Right lobe of liver (tissue), 6 donors: Measurements from ENCODE around the gene CLHC1. TPM values are rescaled to one million over a fixed set of nuclear protein-coding genes. Genes with fewer than 3 reads are reported as not detected.
A peak's percentile ranks its signal among the peaks of the same experiment; 100 is the strongest.

ENCODE experiments used
- ATAC-seq, 4 donors: fragments of 200-7000 bp; cut with Tn5 transposase; one replicate each; pipeline ENCODE4 v1.9.1; 2020; ENCODE audit warnings: mild to moderate bottlenecking in 4 of 4, moderate library complexity in 4 of 4
- DNase-seq, 3 donors: peaks; one replicate each; pipeline ENCODE4 v3.0.0-alpha.2; 2020
- H3K27ac ChIP-seq, 3 donors: fragments of 200-600 bp; one replicate each; pipeline ENCODE4 v1.8.0; 2022
- H3K27me3 ChIP-seq, 2 donors: fragments of 200-600 bp; one replicate each; pipeline ENCODE4 v1.8.0; 2022
- H3K36me3 ChIP-seq, 4 donors: fragments of 200-600 bp; sonication (generic) in 1 of 4; one replicate each; pipeline versions ENCODE4 v1.5.1 to v1.8.0; 2017 to 2022; ENCODE audit warnings: control low read depth in 1 of 4
- H3K4me1 ChIP-seq, 4 donors: fragments of 200-600 bp; sonication (generic) in 1 of 4; one replicate each; pipeline versions ENCODE4 v1.5.1 to v1.8.0; 2017 to 2022; ENCODE audit warnings: control low read depth in 1 of 4
- H3K4me3 ChIP-seq, 3 donors: fragments of 200-600 bp; one replicate each; pipeline ENCODE4 v1.8.0; 2022
- H3K9me3 ChIP-seq, 4 donors: fragments of 200-600 bp; sonication (generic) in 1 of 4; one replicate each; pipeline versions ENCODE4 v1.5.1 to v1.8.0; 2017 to 2022; ENCODE audit warnings: control low read depth in 1 of 4
- POLR2A ChIP-seq: fragments of 450-650 bp; IDR thresholded peaks from one replicate; pipeline ENCODE4 v1.6.1; 2017; ENCODE audit warnings: antibody characterized with exemption, mild to moderate bottlenecking
- WGBS: methylation state at CpG from one replicate; pipeline ENCODE4 v1.1.6; 2018; ENCODE audit warnings: low coverage, low lambda C conversion rate; ENCODE audit not compliant: insufficient coverage; ENCODE audit errors: missing lambda C conversion rate; 5-methylcytosine and 5-hydroxymethylcytosine counted together
- intact Hi-C, 2 donors: fragments of 100-400 bp; cut with DNase I; formaldehyde crosslinking; loops; one replicate each; pipeline versions ENCODE4 v1.11.2 to v1.14.1; 2022
- total RNA-seq, 6 experiments: library from RNA; depleted of rRNA in 2 of 6; stranded (reverse); fragments of >200 nt in 2 of 6; fragmentation: NEBNext Ultra II Directional in 3 of 6; extraction: Animal tissue kit (Norgen Biotek cat#: 25700) in 3 of 6; gene quantifications; one replicate each; pipeline versions ENCODE4 v1.1.0 to v1.2.4, GENCODE V29; 2016 to 2023
- TF ChIP-seq, protein P1 (sequence below), 4 donors: fragments of 200-600 bp in 3 of 4; fragments of 450-650 bp in 1 of 4; IDR thresholded peaks; one replicate each; pipeline versions ENCODE4 v1.5.1 to v1.8.0; 2016 to 2022; ENCODE audit warnings: antibody characterized with exemption in 4 of 4, mild to moderate bottlenecking in 2 of 4
- donor health status: DM: no; HTN: yes; CAD: no.
- donor health status: DM: no; HTN: no; CAD: no.
- donor health status: DM: no; HTN: no; CAD: no.
- donor health status: DM: no; HTN: yes; CAD: no.
- donor health status: DM: no; HTN: yes; CAD: no.

The CLHC1 gene
- total RNA-seq, 6 experiments from 2014 or later: 1.5 to 5.0 (median 3.7) TPM

GRCh38 chr2:55142518-55142917 lies 89.6 kb downstream of the CLHC1 start:
- Histone ChIP-seq H3K27me3 (no peaks in the 10 kb centered on the region), H3K36me3 (no peaks in the 10 kb centered on the region), H3K9me3 (no peaks in the 10 kb centered on the region), H3K4me1 (no peaks in the 10 kb centered on the region), H3K4me3 (no peak overlapping the region), H3K27ac (no peak overlapping the region)
- TF ChIP-seq, protein P1, sequence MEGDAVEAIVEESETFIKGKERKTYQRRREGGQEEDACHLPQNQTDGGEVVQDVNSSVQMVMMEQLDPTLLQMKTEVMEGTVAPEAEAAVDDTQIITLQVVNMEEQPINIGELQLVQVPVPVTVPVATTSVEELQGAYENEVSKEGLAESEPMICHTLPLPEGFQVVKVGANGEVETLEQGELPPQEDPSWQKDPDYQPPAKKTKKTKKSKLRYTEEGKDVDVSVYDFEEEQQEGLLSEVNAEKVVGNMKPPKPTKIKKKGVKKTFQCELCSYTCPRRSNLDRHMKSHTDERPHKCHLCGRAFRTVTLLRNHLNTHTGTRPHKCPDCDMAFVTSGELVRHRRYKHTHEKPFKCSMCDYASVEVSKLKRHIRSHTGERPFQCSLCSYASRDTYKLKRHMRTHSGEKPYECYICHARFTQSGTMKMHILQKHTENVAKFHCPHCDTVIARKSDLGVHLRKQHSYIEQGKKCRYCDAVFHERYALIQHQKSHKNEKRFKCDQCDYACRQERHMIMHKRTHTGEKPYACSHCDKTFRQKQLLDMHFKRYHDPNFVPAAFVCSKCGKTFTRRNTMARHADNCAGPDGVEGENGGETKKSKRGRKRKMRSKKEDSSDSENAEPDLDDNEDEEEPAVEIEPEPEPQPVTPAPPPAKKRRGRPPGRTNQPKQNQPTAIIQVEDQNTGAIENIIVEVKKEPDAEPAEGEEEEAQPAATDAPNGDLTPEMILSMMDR (IDR thresholded peaks at IDR 0.05): no peak
- TF ChIP-seq POLR2A: no peak
- ATAC-seq (no peak), DNase-seq (no peak)
- 86% methylated on average over 1 of the region's 2 CpGs for WGBS
- intact Hi-C loops: no loop called here

DNA sequence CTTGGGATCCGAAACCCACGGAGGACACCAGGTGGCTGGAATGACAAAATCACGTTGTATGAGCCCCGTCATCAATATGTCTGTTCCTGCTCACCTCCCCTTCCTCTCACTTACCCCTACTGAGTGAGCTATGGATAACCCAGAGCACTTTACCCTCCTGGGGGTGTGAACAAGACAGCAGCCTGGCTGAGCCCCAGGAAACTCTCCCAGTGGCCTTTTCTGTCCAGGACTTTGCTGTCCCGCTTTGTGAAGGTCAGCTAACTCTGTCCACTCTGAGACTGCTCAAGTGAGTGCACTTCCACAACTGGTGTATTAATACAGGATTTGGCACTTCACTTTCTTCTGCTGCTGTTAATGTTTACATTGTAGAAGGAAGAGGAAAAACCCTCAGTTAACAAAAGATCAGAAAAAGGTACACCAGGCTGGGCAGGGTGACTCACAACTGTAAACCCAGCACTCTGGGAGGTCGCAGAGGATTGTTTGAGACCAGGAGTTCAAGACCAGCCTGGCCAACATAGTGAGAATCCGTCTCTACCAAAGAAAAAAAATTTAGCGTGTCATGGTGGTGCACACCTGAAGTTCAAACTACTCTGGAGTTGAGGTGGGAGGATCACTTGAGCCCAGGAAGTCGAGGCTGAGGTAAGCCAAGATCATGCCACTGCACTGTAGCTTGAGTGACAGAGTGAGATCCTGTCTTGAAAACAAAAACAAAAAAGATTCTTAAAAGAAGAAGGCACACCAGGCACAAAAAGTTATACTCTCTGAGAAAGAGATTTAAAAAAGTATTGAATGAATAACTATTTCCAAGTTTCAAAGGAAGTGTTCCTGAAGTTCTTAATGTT lies 90.3 kb downstream of the CLHC1 start:
- ATAC-seq (peak in 1 of 4 donors; percentile 7), DNase-seq (no peak)
- WGBS: 66% methylated on average over 9 of the region's 9 CpGs
- Histone ChIP-seq H3K27me3 (no peaks in the 10 kb centered on the region), H3K36me3 (no peaks in the 10 kb centered on the region), H3K4me1 (no peaks in the 10 kb centered on the region), H3K9me3 (no peaks in the 10 kb centered on the region), H3K27ac (no peak overlapping the region), H3K4me3 (no peak overlapping the region)
- no peak for TF ChIP-seq POLR2A
- TF ChIP-seq, protein P1 (IDR thresholded peaks at IDR 0.05): no peak
- intact Hi-C loops: no loop called here

GRCh38 chr2:55140316-55141219 lies 91.5 kb downstream of the CLHC1 start:
- Histone ChIP-seq H3K36me3 (no peaks in the 10 kb centered on the region), H3K27me3 (no peaks in the 10 kb centered on the region), H3K27ac (no peak overlapping the region), H3K9me3 (no peaks in the 10 kb centered on the region), H3K4me3 (no peak overlapping the region), H3K4me1 (peaks cover 0 to 8% (median 0%) of the 10 kb centered on the region in 4 donors)
- ATAC-seq (no peak), DNase-seq (no peak)
- TF ChIP-seq POLR2A: no peak
- TF ChIP-seq, protein P1 (IDR thresholded peaks at IDR 0.05): no peak
- 80% methylated on average over 6 of the region's 8 CpGs for WGBS
- intact Hi-C loops: no loop called here

- 81% methylated on average over 3 of the region's 3 CpGs for WGBS
- Histone ChIP-seq H3K9me3 (no peaks in the 10 kb centered on the region), H3K36me3 (no peaks in the 10 kb centered on the region), H3K27ac (no peak overlapping the region), H3K4me1 (peaks cover 0 to 12% (median 0%) of the 10 kb centered on the region in 4 donors), H3K27me3 (no peaks in the 10 kb centered on the region), H3K4me3 (no peak overlapping the region)
- TF ChIP-seq, protein P1 (IDR thresholded peaks at IDR 0.05): no peak
- no peak for TF ChIP-seq POLR2A
- ATAC-seq (no peak), DNase-seq (no peak)
- intact Hi-C loops: no loop called here
These were observed 92.8 kb downstream of the CLHC1 start for GRCh38 chr2:55139305-55139704.
